Fibroblast of lung (primary cell): Measurements from ENCODE around the gene CST3.

Experiments used
- EZH2 ChIP-seq: IDR thresholded peaks from 2 replicates; pipeline ENCODE4 v1.5.1; 2012; ENCODE audit warnings: low read length, control low read depth, mild to moderate bottlenecking; ENCODE audit errors: missing control alignments
- TF ChIP-seq, protein P1 (sequence below), 2 donors: IDR thresholded peaks in 1 of 2; conservative IDR thresholded peaks in 1 of 2; 1 replicate in 1 of 2; 2 replicates in 1 of 2; pipeline ENCODE4 v1.5.1; 2011 to 2012; ENCODE audit warnings: low read length in 2 of 2, control low read depth in 1 of 2, inconsistent platforms in 1 of 2, low read depth in 1 of 2, mild to moderate bottlenecking in 1 of 2

DNA sequence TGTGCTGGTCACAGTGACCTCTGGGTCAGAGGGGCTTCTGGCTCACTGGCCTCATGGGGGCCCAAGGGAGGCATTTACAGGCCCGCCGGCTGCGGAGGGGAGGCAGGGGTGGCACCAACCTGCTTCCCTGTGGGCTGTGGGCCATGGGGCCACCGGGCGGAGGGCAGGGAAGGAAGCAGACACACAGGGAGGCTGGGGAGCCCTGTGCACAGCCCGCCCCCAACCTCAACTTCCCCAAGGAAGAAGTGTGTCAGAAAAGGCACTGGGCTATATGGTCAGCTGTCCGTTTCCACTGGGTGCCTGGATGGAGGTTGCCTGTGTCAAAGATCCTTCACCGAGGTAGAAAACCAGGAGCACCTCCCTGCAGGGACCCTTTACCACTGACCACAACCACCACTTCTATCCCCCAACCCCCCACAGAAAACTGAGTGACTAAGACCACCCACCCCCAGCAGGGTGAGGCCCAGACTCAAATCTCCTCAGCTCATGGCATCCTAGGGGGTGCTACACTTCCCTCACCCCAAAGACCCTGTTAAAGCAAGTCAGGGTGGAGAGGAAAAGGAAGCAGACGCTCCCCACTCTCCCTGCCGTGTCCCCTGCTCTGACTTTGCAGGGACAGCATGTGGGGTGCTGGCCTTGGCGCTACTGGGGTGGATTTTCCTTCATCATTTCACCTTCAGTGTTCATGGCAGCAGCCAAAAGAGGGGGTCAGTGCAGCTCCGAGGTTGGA lies 5.6 kb downstream of the CST3 start:
- TF ChIP-seq, protein P1, sequence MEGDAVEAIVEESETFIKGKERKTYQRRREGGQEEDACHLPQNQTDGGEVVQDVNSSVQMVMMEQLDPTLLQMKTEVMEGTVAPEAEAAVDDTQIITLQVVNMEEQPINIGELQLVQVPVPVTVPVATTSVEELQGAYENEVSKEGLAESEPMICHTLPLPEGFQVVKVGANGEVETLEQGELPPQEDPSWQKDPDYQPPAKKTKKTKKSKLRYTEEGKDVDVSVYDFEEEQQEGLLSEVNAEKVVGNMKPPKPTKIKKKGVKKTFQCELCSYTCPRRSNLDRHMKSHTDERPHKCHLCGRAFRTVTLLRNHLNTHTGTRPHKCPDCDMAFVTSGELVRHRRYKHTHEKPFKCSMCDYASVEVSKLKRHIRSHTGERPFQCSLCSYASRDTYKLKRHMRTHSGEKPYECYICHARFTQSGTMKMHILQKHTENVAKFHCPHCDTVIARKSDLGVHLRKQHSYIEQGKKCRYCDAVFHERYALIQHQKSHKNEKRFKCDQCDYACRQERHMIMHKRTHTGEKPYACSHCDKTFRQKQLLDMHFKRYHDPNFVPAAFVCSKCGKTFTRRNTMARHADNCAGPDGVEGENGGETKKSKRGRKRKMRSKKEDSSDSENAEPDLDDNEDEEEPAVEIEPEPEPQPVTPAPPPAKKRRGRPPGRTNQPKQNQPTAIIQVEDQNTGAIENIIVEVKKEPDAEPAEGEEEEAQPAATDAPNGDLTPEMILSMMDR (conservative IDR thresholded peaks at IDR 0.05 in 1 of 2, IDR thresholded peaks at IDR 0.05 in 1 of 2; ENCODE audit: low read depth in 1 of 2, low read length in 2 of 2) = no peak
- no peak for TF ChIP-seq EZH2
